ENCODE data around the gene KREMEN2. TPM values are rescaled to one million over a fixed set of nuclear protein-coding genes. Genes with fewer than 3 reads are reported as not detected.

KREMEN2 gene
- total and polyA plus RNA-seq, 2 donors (not counting 3 experiments of a cell fraction or from before 2014, with no cell fraction given) = not detected

- ChIA-PET CTCF (interaction anchor here (0.9 to 1.7 kb wide), 4 partner anchors 10 to 55 kb away, joined by 3 to 4 read pairs (median 4); no protein-coding TSS in a partner anchor), POLR2A (no interaction called here)
- no peaks in the 10 kb centered on the region for H3K9me1 ChIP-seq (replicated peaks; ENCODE audit: control insufficient read depth, extremely low read depth, insufficient read depth, low read length)
- intact Hi-C loops (cut with micrococcal nuclease) = no loop called here
- no peaks in the 10 kb centered on the region for H3K9me3 ChIP-seq (replicated peaks; ENCODE audit: control insufficient read depth, insufficient read depth, low read length)
- H2AFZ ChIP-seq (ENCODE audit: low read depth, low read length) = no peak overlapping the region
- no peak overlapping the region for H3K27ac ChIP-seq (ENCODE audit: insufficient read depth, low read depth, low read length)
- H3K9ac ChIP-seq (replicated peaks; ENCODE audit: extremely low read depth, insufficient read depth, low read length) = no peak overlapping the region
- DNase-seq (ENCODE audit: low read depth, low spot score) (no peak), FAIRE-seq (no peak)
- no peaks in the 10 kb centered on the region for H4K20me1 ChIP-seq (replicated peaks; ENCODE audit: control insufficient read depth, extremely low read depth, insufficient read depth, low read length)
- H3K4me2 ChIP-seq (ENCODE audit: insufficient read depth, low read length) = no peak overlapping the region
- BruUV-seq (replicated peaks) = no TSS peak
- H3K79me2 ChIP-seq (ENCODE audit: control insufficient read depth, insufficient read depth, low read length) = peaks cover 5% of the 10 kb centered on the region
- dilution Hi-C loops (cut with MboI; ENCODE audit: extremely low pct_ligation_motif_present, low sequenced_read_pairs) = no loop called here
- no peak overlapping the region for H3K4me3 ChIP-seq (replicated peaks in 1 of 3; ENCODE audit: insufficient read depth in 1 of 3, low read depth in 1 of 3, low read length in 3 of 3)
- peaks cover 10% of the 10 kb centered on the region for H3K4me1 ChIP-seq (ENCODE audit: control insufficient read depth, extremely low read depth, insufficient read depth, low read length)
- H3K27me3 ChIP-seq (ENCODE audit: control insufficient read depth in 2 of 2, insufficient read depth in 2 of 2, low read length in 2 of 2) = no peaks in the 10 kb centered on the region
- TF ChIP-seq POLR2AphosphoS5 (IDR thresholded peaks at IDR 0.05; ENCODE audit: insufficient read depth, low read depth, low read length) = no peak
- no peak for TF ChIP-seq FOS (IDR thresholded peaks at IDR 0.05; ENCODE audit: borderline replicate concordance, insufficient read depth, low read length)
- TF ChIP-seq POLR2A (IDR thresholded peaks at IDR 0.05; ENCODE audit: low read depth, low read length) = no peak
- TF ChIP-seq GATA2 (IDR thresholded peaks at IDR 0.05; ENCODE audit: insufficient read depth, insufficient read length, low read depth, low read length) = no peak
- no peak for TF ChIP-seq CTCF (IDR thresholded peaks at IDR 0.05; ENCODE audit: extremely low read depth in 1 of 2, insufficient read depth in 1 of 2, low read depth in 1 of 2, low read length in 2 of 2)
- TF ChIP-seq JUN (IDR thresholded peaks at IDR 0.05; ENCODE audit: borderline replicate concordance, insufficient read depth, insufficient read length, low read depth) = no peak
- H3K36me3 ChIP-seq (ENCODE audit: control insufficient read depth in 2 of 2, extremely low read depth in 1 of 2, insufficient read depth in 2 of 2, low read length in 2 of 2) = no peaks in the 10 kb centered on the region
Observed at GRCh38 chr16:2982402-2982801, 18.3 kb downstream of the KREMEN2 start.

- intact Hi-C loops (cut with micrococcal nuclease) = no loop called here
- peak; percentile 76 for DNase-seq (ENCODE audit: low read depth, low spot score)
Observed at GRCh38 chr16:2983706-2984136, 19.6 kb downstream of the KREMEN2 start.

More at GRCh38 chr16:2983706-2984136, 19.6 kb downstream of the KREMEN2 start:
- no peaks in the 10 kb centered on the region for H4K20me1 ChIP-seq (replicated peaks; ENCODE audit: control insufficient read depth, extremely low read depth, insufficient read depth, low read length)
- H3K79me2 ChIP-seq (ENCODE audit: control insufficient read depth, insufficient read depth, low read length) = peaks cover 5% of the 10 kb centered on the region
- dilution Hi-C loops (cut with MboI; ENCODE audit: extremely low pct_ligation_motif_present, low sequenced_read_pairs) = no loop called here
- no peaks in the 10 kb centered on the region for H3K36me3 ChIP-seq (ENCODE audit: control insufficient read depth in 2 of 2, extremely low read depth in 1 of 2, insufficient read depth in 2 of 2, low read length in 2 of 2)
- CTCF ChIA-PET = interaction anchor here (1.0 to 1.7 kb wide), 2 partner anchors 22 to 48 kb away, joined by 3 to 4 read pairs; no protein-coding TSS in a partner anchor
- peak; percentile 88 for FAIRE-seq
- TF ChIP-seq POLR2AphosphoS5 (IDR thresholded peaks at IDR 0.05; ENCODE audit: insufficient read depth, low read depth, low read length) (peak; percentile 74), MAX (IDR thresholded peaks at IDR 0.05; ENCODE audit: insufficient read depth, insufficient read length) (no peak), CTCF (IDR thresholded peaks at IDR 0.05; ENCODE audit: extremely low read depth in 1 of 2, insufficient read depth in 1 of 2, low read depth in 1 of 2, low read length in 2 of 2) (peak; percentile 81 to 91)
- H3K27me3 ChIP-seq (ENCODE audit: control insufficient read depth in 2 of 2, insufficient read depth in 2 of 2, low read length in 2 of 2) = no peaks in the 10 kb centered on the region
- H3K27ac ChIP-seq (ENCODE audit: insufficient read depth, low read depth, low read length) = no peak overlapping the region
- peak overlapping the region; percentile 54 for H2AFZ ChIP-seq (ENCODE audit: low read depth, low read length)
- no peak overlapping the region for H3K4me3 ChIP-seq (replicated peaks in 1 of 3; ENCODE audit: insufficient read depth in 1 of 3, low read depth in 1 of 3, low read length in 3 of 3)
- POLR2A ChIA-PET = no interaction called here
- peak overlapping the region; percentile 17 for H3K4me2 ChIP-seq (ENCODE audit: insufficient read depth, low read length)
- no peaks in the 10 kb centered on the region for H3K9me1 ChIP-seq (replicated peaks; ENCODE audit: control insufficient read depth, extremely low read depth, insufficient read depth, low read length)
- BruUV-seq (replicated peaks) = no TSS peak
- no peak overlapping the region for H3K9ac ChIP-seq (replicated peaks; ENCODE audit: extremely low read depth, insufficient read depth, low read length)
- no peaks in the 10 kb centered on the region for H3K9me3 ChIP-seq (replicated peaks; ENCODE audit: control insufficient read depth, insufficient read depth, low read length)
- peaks cover 10% of the 10 kb centered on the region for H3K4me1 ChIP-seq (ENCODE audit: control insufficient read depth, extremely low read depth, insufficient read depth, low read length)

All from endothelial cell of umbilical vein (primary cell).